Measurements from ENCODE around the gene SPATA17.
"Not testable (repeated sequence)": the region's sequence is repeated elsewhere in the genome, so short reads cannot be mapped to it uniquely, and the experiment has no call there.

Gene SPATA17, protein sequence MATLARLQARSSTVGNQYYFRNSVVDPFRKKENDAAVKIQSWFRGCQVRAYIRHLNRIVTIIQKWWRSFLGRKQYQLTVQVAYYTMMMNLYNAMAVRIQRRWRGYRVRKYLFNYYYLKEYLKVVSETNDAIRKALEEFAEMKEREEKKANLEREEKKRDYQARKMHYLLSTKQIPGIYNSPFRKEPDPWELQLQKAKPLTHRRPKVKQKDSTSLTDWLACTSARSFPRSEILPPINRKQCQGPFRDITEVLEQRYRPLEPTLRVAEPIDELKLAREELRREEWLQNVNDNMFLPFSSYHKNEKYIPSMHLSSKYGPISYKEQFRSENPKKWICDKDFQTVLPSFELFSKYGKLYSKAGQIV

DNA sequence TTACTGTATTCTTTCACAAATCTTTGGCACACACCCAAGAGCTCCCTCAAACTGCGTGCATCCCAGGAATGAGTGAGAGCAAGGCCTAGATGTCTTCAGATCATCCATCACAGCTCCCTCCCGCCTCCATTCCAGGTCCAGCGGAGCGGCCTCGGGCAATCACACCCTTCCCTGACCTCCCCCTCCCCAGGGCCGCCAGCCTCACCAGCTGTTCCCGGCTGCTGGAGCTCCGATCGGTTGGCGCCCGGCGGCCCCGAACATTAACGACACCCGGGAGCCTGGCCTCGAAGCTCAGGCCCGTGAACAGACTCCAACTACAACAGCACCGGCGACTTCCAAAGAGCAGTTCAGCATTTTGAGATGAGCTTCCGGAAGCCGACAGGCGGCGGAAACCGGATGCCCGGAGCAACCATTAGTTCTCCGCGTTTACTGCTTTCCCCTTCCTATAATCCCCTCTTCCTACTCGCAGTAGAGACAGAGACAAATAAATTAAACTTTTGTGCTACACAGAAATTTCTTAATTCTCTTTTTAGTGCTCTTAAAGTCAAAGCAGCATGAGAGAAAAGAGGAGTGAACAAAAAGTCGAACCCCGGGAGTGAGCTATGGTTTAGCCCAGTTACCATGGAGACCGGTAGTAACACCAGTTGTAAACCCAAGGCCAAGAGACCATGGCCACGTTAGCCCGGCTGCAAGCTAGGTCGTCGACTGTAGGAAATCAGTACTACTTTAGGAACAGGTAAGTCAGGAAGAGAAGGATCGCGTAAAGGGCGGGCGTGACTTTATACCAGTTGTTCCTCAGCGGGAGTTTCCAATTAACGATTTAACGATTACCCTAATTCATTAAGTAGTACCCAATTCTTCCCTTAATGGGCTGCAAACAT is at the start of gene SPATA17, which contains the start of gene GPATCH2:
SPATA17 (plus strand) TSS at position 634 of the 881 bp plus-strand sequence; CDS start at position 669, 35 bp downstream.
GPATCH2 (minus strand) TSS at position 380 of the 881 bp plus-strand sequence; CDS start at position 261, 119 bp downstream.
- peak; percentile 88 for DNase-seq (ENCODE audit: low spot score)
- FAIRE-seq, result no peak

DNA sequence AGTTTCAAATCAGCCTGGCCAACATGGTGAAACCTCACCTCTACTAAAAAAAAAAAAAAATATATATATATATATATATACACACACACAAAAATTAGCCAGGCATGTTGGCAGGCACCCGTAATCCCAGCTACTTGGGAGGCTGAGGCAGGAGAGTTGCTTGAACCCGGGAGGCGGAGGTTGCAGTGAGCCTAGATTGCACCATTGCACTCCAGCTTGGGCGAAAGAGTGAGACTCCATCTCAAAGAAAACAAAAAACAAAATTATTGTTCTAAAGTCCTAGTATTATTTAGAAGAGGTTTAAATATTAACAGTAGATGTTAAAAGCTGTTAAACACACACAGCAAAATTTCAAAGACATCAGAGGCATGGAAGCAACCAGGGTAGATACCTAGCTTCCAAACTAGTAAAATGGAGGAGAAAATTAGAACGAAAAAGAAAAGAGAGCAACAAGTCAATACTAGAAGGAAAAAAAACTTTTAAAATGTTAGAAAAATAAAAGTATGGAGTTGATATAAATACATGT is 46.8 kb upstream of the SPATA17 start:
- not testable (repeated sequence) for FAIRE-seq; DNase-seq (ENCODE audit: low spot score)

DNA sequence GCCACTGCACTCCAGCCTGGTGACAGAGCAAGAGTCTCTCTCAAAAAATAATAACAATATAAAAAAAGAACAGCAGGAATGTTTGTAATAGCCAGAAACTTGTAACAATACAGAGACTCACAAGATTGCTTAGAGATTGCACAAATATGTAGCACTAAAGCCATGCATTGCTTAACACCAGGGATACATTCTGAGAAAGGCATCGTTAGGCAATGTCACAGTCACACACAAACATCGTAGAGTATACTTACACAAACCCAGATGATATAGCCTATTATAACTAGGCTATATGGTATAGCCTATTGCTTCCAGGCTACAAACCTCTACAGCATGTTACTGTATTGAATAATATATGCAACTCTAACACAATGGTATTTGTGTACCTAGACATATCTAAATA is 45.6 kb upstream of the SPATA17 start:
- no peak for DNase-seq (ENCODE audit: low spot score)

DNA sequence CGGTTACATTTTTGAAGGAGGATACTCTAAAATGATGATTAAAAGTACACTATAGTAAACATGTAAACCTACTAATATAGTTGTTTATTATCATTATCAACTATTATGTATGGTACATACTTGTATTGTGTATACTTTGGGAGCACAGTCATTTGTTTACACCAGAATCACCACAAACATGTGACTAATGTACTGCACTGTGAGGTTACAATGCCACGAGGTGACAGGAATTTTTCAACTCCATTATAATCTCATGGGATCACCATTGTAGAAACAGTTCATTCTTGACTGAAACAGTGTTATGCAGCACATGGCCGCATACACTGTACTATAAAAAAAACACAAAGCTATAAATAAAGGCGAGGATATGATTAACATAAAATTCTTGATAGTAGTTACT is 44.6 kb upstream of the SPATA17 start:
- FAIRE-seq (no peak), DNase-seq (ENCODE audit: low spot score) (no peak)

More for the DNA sequence above, 45.6 kb upstream of the SPATA17 start:
- FAIRE-seq, result no peak

DNA sequence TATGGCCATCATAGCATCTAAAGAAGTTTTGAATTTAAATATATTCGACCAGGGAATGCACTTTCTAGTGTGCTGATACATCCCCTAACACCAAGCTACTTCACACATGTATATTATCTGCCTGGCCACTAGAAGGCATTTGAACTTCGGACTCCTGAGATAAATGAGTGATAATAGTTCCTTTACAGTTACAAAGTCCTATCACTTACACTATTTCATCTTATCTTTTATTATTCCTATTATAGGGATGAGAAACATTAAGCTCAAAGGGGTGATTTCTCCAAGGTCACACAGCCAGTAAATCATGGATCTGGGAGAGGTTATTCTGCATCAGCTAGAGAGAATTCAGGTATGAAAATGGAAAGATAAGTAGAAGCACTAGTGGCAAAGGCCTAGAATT is 40.5 kb upstream of the SPATA17 start:
- DNase-seq (ENCODE audit: low spot score) (no peak), FAIRE-seq (no peak)

DNA sequence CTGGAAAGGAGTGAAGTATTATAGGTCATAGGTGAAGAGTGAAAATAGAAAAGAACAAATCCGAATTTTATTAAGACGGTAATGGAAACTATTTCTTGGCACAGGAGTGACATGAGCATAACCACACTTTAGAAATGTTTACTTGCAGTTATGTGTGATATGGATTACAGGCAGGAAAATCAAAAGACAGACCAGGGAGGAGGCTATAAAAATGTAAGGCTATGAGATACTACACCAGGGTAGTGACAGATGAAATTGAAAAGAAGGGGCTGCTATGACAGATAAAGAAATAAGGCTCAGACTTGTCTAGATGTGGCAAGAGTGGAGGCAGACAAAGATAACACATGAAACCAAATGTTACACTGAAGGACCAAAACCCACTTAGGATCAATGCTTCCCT is 32.0 kb upstream of the SPATA17 start:
- FAIRE-seq (no peak), DNase-seq (ENCODE audit: low spot score) (no peak)

DNA sequence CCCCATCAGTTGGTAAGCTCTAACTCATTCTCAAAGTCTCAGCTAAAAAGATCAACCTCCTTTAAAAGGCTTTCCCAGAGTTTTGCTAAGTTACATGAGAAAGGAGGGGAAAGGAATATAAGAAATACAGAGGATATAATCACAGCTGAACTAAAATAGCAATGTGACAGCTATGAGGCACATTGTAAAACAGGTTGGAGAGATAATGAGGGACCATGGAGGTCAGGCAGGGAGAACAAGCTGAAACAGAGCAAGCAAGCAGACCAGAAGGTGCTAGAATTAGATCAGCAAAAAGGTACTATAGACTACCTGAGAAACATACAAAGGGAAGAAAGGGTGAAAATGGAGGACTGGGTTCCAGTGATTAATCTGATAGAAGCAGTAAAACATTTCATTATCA is 28.8 kb upstream of the SPATA17 start:
- no peak for FAIRE-seq
- no peak for DNase-seq (ENCODE audit: low spot score)

DNA sequence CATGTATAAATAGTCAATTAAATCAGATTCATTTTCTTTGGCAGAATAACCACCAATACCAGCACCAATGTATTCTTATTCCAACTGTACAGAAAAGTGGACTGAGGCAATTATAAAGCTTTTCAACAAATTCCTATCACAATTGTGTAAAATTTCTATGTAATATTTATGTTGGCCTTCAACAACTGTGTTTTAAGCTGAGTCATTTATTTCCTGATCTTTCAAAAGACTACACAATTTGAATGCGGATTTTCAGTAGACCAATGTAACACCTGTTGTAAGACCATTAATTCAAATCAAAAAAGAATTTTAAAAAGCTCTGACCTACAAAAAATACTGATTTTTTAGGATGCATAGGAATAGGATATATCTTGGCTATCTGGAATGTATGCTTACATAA is 25.8 kb upstream of the SPATA17 start:
- DNase-seq (ENCODE audit: low spot score) (no peak), FAIRE-seq (no peak)

DNA sequence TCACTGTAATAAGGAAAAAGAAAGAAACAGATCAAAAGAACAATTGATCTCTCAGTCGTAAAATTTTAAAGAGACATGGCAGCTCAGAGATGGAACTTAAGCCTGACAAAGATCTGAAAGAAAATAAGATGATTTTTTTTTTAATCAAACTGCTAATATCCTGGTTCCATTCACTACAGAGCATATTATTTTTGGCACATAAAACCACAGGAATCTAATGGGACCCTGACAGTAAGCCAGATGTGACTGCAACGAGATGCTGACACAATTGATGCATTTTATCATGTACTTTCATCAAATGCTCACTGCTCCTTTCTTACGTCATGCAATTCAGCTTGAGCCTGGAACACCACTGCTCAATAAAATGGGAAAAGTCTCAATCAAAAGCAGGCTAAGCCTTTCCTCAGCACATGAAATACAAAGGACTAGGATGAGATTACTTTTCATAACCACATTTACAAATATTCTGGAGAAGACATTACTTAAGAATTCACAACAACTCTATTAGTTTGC is 16.9 kb upstream of the SPATA17 start:
- FAIRE-seq (no peak), DNase-seq (ENCODE audit: low spot score) (no peak)

DNA sequence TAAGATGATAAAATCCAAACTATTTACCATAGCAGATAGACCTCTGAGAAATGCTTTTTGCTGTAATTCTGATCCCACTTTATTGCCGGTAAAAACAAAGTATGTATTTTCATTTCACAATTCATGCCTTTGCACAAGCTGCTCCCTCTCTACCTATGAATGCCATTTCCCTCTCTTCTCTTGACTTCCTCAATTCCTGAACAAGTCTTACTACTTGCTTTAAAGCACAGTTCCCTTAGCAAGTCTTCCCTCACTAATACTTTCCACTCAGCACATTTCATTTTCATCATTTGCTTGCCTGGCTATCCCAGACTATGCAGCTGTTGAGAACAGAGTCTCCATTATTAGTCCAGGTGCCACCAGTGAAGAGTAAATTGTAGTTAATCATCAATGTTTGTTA is 14.0 kb upstream of the SPATA17 start:
- DNase-seq (ENCODE audit: low spot score) (no peak), FAIRE-seq (no peak)

DNA sequence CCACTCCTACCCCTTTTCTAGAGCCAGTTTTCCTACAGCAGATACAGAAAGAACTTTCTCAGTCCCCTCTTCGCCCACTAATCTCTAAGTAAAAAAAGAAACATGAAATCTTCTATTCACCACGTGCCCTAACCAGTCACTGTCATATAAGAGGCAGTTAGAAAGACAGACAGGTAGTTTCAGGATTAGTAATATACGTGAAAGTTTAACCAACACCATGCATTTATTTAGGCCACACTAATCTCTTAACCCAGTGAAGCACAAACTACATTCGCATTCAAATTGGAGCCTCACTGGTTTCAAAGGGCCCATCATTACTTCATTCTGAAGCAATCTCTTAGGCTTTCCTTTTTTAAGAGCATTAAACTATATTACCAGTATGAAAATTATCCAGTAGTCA is 10.3 kb upstream of the SPATA17 start:
- no peak for DNase-seq (ENCODE audit: low spot score)
- FAIRE-seq, result no peak

DNA sequence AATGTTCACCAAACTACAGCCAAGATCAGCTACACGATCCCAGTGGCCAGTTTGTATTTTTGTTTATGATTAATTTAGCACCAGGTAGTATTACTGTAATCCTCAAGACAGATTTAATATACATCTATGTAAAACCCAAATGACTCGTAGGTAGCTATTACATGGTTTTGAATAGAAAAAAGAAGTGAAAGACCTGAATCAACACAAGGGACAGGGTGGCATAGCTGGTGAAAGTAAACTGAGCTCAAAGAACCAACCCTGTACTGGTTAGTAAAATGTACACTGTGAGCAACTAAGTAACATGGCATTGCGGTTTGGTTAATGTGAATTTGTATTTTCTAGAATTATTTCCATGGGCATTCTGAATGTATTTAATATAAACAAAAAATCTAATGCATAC is 9.1 kb upstream of the SPATA17 start:
- FAIRE-seq, result no peak
- DNase-seq (ENCODE audit: low spot score), result no peak

DNA sequence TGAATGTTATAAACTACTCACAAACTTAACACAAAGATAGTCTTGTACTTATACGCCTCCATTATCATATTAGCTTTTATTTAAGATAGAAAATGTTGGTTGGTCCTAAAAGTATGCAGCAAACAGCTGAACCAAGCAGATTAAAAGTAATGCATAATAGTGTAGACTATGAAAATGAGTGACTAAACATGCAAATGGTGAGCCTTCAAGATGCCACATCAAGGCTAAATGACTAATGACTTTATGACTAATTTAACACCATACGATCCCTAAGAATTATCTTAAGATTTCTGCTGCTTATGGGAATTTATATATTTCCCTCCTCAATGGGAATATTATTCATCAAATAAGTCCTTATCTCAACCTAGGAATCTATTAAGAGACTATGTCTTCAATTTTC is 4.8 kb upstream of the SPATA17 start:
- FAIRE-seq (no peak), DNase-seq (ENCODE audit: low spot score) (no peak)

DNA sequence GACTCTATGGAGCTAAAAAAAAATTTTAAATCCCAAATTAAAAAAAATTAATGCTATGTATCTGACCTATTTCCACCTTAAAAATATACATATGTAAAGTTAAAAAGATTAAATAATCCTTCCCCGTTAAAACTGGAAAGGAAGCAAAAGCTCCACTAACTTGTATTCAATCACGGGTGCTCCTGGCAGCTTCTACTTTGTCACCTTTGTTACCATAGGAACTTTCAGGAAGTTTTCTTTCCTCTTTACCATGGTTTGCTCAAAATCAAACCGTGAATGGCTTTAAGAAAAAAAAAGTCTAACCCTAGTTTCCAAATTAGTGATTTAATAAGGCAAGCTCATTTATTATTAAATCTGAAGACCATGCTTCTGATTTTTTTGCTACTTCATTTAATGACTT is 3.7 kb upstream of the SPATA17 start:
- no peak for FAIRE-seq
- DNase-seq (ENCODE audit: low spot score), result no peak

DNA sequence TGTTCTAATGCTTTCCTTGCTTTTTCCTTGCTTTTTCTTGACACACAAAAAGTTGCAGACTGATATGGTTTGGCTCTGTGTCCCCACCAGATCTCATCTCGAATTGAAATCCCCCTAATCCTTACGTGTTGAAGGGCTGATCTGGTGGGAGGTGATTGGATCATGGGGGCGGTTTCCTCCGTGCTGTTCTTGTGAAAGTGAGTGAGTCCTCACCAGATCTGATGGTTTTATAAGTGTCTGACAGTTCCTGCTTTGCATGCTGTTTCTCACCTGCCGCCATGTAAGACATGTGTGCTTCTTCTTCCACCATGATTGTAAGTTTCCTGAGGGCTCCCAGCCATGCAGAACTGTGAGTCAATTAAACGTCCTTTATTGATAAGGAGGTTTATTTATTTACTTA is 11.3 kb downstream of the SPATA17 start:
- no peak for DNase-seq (ENCODE audit: low spot score)
- no peak for FAIRE-seq

DNA sequence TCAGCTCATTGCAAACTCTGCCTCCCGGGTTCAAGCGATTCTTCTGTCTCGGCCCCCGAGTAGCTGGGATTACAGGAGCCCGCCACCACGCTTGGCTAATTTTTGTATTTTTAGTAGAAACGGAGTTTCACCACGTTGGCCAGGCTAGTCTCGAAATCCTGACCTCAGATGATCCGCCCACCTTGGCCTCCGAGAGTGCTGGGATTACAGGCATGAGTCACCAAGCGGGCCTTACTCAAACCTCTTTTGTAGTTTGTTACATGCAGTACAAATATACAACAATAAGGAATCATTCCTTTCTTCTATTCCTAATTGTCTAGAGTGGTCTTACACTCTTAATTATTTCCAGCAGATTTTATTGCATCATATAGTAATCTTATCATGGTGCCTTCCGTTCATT is 16.6 kb downstream of the SPATA17 start:
- FAIRE-seq, result no peak
- no peak for DNase-seq (ENCODE audit: low spot score)

DNA sequence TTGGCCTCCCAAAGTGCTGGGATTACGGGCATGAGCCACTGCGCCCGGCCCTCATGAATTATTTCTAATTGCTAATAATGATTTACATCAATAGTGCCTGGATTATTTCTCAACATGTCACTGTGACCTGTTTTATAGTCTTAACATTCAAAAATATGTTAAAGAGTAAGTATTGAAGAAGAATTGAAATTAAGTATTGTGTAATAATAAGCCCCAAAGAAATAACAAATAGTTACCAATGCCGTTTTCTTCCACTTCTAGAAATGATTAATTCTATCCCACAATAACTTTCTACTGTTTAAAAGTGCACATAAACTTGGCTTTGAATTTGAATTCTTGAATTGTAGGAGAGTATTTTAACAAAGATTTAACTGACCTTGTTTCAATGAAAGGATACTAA is 19.5 kb downstream of the SPATA17 start:
- FAIRE-seq (no peak), DNase-seq (ENCODE audit: low spot score) (no peak)

DNA sequence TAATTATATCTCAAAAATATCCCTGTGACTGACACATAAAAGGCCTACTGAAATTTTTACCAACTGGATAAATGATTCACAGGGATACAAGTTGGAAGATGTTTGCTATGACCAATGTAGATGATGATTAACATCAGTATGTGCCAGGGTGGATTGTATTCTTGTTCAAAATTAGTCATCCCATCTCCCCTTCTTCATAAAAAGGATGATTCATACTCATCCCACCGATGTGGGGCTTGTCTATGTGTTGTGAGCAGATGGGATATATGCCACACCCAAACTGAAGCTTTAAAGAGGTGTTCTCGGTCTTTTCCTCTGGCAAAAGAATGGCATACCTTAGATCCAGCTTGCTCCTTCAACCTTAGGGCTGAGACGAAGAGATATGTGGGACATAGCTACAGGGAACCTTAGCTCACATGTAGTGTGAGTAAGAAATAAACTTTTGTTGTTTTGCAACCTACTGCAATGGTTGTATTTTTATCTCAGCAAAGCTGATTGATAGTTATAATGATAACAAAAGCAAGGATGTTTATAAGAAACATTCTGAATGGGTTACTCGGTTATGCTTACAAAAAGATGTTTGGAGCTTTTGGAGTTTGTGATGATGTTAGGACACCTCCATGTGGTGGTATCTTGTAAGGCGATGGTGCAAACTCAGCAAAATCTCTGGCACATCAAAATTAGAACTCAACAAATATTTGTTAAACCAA is 29.4 kb downstream of the SPATA17 start:
- FAIRE-seq (peak; percentile 13), DNase-seq (ENCODE audit: low spot score) (peak; percentile 49)

DNA sequence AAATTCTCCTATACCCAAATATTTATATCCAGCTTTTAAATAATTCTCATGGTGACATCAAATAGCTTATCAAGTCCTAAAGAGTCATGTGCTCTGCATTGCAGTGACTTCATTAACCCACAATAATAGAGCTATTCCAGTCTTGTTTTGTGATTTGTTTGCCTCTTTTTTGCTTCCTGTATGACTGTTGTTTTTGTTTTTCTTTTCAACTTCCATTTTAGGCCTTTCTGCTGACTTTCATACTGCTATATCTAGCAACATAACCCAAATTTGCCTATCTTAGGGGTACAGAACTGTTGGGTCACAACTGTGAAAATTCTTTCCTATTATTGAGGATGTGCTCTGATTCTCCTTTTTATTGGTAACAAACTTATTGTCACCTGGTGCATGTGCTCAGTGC is 30.3 kb downstream of the SPATA17 start:
- DNase-seq (ENCODE audit: low spot score) (no peak), FAIRE-seq (no peak)

DNA sequence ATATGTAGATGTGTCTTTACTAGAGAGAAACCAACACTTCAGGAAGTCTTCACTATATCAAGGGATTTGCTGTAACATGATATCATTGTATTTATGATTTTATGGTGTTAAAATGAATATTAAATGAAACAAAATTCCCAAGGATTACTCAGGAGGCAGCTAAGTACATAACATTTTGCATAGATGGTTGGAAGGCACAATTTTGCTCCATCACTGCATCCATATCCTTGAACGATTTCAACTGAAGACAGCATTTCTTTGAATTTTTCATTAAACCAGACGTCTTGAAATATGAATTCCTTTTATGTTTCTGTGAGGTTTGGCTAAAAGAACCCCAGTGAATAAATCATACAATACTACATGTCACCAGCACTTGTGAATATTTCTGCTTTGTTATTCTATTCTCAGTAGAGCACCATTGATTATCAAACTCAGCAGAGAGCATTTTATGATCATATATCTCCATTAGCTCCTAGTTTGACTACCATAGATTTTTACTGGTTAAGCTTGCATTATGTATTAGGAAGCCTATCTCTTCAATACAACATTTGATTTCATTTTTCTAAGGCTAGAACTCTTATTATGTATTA is 37.3 kb downstream of the SPATA17 start:
- no peak for FAIRE-seq
- no peak for DNase-seq (ENCODE audit: low spot score)

DNA sequence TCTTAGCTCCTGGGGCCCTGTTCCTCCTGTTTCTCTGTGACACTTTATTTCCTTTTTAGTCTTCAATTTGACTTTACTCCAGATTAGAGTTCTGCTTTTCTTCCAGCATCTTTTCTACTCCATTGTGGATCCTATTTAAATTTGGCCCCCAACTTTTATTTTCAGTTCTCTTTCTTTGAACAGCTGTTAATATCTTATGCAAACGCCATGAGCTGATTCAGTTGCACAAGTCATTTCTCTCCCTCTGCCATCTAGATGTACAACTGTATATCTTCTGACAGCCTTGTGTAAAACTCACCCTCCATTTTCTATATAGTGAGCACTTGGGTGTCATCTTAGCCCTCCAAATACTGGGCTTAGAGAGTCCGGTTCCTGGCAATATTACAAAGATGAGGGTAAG is 42.2 kb downstream of the SPATA17 start:
- FAIRE-seq, result no peak

More for the DNA sequence above, 42.2 kb downstream of the SPATA17 start:
- DNase-seq (ENCODE audit: low spot score), result no peak
